Measurements from ENCODE around the gene ADAT3.
"Not testable (repeated sequence)": the region's sequence is repeated elsewhere in the genome, so short reads cannot be mapped to it uniquely, and the experiment has no call there.

- TF ChIP-seq CTCF (IDR thresholded peaks at IDR 0.05; ENCODE audit: low read length); EZH2phosphoT487 (IDR thresholded peaks at IDR 0.05; ENCODE audit: low read length); EZH2 (optimal IDR thresholded peaks at IDR 0.05; ENCODE audit: low read depth, low read length): not testable (repeated sequence)
Measured at GRCh38 chr19:1886360-1886759, 18.8 kb upstream of the ADAT3 start.
